HPDE6-E6E7 (cell line): ENCODE measurements around the gene FAM168A.

ENCODE experiments used
- DNase-seq: peaks from one replicate; pipeline ENCODE4 v3.0.0; 2011; ENCODE audit warnings: missing footprints; ENCODE audit errors: extremely low spot score

The FAM168A gene

DNA sequence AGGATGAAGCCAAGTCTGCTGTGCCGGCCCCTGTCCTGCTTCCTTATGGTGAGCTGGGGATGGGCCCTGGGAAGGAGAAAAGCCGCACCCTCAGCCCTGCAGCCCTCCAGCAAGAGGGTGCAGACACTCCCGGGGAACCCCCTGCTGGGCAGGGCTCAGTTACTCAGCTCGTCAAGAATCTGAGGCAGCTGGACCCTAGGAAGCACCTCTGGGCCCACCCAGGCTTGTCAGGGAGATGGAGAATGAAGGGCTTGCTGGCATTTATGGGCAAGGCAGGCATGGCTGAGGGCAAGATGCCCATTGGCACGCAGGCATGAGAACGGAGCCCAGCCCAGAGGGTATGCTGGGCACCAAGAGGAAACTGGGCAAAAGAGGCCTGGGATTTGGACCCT, 208.8 kb downstream of the FAM168A start:
- DNase-seq, result no peak

DNA sequence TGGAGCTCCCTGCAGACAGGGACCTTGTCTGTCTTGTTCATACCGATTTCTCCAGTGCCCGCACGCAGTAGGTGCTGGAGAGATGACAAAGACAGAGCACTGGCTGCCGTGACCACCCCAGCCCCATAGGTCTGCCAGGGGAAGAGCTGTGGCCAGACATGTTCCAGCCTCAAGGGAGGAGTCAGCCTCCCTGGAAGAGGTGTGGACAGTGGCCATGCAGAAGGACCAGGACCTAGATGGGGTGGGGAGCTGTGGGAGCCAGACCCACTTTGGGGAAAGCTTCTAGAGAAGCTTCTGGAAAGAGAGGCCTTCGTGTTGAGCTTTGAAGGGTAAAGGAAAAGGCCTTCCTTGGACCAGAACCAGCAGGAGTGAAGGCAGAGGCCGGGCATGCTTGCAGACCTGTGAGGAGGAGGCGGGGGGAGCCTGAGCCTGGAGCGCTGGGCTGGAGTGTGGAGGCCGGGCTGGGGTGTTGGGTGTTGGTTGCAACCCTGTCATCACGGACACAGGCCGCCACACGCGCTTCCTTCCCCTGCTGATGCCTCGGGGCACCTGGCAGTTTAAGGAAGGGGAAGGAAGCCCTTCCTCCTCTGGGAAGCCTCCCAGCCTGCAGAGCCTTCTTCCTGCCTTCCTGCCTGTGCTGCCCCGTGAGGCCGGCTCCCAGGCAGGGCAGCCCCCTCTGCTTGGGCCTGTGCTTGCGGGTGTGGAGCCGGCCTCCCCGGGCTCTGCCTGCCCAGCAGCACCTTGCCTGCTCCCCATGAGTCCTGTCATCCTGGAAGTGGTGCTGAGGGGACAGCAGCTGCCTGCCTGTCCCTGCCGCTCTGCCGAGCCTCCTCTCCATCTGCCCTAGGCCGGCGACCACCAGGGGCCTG, 209.4 kb downstream of the FAM168A start:
- peak; percentile 74 for DNase-seq

DNA sequence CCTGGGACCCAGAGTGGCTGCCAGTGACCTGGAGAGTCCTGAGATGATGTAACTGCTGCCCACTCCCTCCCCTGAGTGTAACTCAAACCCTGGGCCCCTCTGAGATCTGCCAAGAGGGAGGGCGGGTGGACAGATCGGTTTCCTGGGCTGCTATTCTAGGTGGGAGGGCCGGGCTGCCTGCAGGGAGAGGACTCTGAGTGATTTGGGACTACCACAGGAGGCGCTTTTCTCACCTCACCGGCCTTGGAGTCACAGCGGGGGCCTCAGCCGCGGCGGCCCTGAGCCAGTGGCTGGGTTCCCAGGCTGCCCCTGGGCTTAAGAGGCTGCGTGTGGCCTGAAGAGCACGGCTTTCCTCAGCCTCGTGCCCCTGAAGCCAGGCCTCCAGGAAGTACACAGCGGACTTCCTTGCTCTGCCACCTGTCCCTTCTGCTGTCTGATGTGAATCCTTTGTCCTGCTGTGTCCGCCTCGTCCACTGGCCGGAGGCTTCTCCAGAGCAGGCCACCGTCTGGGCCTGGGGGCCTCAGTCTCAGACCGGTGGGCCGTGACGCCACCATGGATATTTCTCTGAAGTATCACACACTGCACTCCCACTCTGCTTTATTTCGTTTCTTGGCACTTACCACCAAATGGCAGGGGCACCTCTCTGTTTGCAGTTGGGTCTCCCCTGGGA, 210.2 kb downstream of the FAM168A start:
- no peak for DNase-seq

DNA sequence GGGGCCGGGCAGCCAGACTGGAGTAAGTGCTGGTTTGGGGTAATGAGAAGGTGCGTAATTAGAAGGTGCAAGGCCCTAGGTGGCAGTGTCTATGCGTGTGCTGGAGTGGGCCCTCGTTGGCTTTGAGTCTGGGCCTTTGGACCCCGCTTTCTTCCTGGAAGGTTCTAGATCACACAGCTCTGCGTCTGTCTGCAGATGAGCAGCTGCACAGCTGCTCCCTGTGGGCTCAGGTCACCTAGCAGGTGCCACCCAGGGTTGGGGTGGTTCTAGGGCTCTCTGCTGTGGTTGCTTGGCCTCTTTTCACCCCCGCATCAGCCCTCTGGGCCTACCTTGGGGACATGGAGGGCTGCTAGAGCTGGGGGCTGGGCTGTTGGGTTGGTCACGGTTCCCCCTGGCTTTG, 211.4 kb downstream of the FAM168A start:
- no peak for DNase-seq

DNA sequence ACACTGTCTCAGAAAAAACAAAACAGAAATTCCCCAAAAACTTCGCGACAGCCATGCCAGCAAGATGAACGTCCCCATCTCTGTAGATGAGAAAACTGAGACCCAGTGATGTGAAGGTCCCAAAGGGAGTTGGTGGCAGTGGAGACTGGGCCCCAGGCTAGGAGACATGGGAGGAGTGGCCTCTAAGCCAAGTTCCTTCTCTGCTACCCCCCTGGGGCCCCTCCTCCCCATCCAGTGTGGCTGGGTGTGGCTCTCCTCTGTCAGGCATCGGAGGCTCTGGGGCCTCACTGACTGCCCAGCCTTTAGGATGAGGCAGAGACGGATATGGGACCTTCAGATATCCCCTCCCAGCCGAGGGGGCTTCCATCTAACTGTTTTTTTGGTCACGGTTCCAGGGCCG, 211.9 kb downstream of the FAM168A start:
- no peak for DNase-seq

DNA sequence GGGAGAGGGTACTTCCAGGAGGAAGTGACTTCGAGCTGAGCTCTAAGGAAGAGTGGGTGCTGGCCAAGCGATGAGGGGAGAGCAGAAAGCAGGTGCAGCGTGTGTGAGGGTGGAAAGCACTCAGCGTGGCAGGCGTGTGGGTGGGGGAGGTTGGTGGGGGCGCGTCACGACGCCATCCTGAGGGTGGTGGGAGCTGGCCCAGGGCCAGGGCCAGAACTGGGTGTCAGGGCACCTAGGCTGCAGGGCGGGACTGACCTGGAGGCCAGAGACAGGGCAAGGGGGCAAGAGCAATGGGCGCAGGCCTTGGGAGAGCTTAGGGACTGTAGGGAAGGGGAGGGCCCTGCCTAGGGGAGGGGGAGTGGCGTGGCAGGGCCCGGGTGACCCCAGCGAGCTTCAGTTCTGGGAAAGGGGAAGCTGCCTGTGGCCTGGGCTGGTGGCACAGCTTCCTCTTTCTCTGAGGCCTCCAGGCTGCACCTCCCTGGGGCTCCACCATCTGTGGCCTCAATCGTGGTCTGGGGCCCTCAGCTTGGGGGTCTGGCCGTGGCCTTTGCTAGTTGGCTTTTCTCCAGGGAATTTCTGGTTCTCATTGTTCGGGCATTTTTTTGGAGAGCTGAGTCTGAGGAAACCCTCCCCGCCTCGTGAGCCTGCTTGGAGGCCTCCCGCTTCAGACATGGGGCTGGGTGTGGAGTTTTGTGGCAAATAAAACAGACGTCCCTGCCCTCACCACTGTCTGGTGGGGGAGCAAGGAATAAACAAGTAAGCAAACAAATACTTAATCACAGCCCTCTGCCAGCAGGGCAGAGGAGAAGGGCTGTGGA, 212.8 kb downstream of the FAM168A start:
- no peak for DNase-seq

DNA sequence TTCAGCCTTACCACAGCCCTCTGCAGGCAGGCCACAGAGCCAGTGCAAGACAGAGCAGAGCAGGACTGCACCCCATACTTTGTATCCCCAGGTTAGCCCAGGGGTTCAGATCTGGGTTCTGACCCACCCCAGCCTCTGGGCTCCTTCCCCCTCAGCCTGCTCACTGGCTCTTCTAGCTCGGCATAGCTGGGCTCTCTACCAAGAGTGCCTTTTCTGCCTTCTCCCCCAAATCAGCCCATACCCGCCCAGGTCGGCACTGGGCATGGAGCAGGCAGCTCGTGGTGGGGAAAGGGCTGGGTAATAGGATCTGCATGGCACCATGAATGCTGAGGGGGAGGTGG, 213.4 kb downstream of the FAM168A start:
- no peak for DNase-seq

DNA sequence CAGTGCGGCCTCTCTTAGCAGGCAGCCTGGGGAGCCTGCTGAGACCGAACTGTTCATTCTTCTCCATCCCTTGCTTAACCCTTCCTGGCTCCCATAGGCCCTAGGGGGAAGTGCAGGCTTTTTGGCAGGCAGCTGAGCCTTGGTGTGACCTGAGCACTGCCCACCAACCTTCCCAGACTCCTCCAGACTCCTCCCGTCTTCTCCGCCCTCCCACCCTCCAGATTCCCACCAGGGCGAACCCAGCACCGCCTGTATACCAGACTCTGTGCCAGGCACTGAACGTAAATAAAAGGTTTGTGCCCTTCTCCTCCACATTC, 213.8 kb downstream of the FAM168A start:
- DNase-seq, result no peak

DNA sequence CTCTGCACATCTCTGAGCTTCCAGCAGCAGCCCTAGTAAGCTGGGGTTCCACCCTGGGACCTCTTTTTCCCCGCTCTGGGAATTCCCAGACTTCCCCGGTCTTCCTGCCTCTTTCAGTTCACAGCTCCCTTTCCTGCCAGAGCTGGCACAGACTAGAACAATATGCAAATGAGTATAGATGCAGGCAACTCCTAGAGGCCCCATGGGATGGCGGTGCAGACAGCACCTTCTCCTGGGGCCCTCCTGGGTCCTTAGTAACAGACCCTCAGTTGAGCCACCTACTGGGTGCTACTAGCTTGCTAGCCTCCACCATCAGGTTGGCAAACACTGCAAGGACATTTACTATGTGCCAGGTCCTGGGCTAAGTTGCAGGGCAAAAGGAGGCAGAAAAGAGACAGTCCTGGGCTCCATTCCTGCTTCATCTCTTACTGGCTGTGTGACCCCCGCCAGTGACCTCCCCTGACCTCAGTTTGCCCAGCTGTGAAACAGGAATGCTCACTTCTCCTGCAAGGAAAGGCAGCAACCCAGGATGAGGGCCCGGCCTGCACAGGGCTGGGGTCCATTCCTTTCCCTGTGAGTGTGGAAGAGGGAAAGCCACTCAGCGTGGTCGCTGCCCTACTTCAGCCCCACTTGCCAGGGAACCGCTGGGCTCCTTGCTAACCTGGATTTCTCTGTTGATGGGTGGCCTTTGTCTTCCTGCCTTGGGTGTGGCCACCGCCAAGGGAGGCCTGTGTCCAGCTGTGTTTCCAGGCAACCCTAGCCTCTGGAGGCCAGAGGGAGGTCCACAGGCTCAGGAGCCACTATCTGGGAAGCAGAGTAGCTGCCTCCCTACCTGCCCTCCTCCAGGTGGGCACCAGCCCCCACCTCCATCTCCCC, 214.4 kb downstream of the FAM168A start:
- DNase-seq, result no peak

DNA sequence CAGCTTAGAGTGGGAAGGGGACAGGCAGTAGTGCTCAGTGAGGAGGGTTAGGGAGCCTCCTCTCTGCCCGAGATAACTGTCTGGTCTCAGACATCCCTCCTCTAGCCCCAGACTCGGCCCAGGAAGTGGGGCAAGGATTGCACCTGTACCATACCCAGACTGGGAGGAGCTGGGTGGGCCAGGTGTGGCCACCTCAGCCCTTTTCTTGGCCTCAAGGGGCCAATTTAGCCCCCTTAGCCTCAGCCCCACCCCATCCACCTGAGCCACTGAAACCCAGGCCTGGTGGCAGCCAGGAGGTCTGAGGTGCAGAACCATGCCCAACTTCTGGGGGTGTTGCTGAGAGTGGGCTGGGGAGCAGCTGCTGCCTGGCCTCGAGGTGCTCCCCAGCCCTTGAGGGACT, 215.2 kb downstream of the FAM168A start:
- DNase-seq, result no peak

DNA sequence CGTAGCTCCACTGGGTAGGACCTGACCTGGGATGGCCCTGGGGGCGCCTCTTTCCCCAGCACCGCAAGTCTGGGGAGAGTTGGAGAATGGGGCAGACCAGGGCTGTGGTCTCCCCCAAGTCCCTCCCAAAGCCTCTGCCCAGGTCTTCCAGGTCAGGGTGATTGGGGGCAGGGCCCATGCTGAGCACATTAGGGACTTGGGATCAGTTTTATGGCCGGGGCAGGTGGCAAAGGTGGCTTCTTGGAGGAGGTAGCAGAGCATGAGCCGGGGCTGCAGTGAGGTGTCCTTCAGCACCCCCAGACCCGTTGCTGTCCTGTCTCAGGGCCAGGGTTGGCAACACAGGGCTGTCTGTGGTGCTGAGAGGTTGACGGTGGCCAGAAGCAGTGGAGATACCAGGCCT, 215.7 kb downstream of the FAM168A start:
- no peak for DNase-seq

DNA sequence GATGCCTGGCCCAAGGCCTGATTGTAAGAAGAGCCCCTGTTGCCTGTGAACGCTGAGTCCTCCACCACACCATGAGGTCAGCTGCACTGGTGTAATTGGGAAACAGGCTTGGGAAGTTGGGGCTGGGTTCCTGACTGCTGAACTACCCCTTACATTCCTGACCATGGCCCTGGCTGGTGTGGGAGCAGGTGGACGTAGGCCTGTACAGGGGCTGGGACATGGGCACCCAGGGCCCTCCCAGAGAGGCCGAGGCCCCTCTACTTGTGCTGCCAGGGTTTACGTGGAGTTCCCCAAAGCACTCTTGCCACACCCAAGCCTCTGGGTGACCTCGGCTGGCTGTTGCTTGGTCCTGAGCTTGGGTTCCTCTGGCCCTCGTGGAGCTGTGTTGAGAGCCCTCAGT, 216.3 kb downstream of the FAM168A start:
- no peak for DNase-seq

DNA sequence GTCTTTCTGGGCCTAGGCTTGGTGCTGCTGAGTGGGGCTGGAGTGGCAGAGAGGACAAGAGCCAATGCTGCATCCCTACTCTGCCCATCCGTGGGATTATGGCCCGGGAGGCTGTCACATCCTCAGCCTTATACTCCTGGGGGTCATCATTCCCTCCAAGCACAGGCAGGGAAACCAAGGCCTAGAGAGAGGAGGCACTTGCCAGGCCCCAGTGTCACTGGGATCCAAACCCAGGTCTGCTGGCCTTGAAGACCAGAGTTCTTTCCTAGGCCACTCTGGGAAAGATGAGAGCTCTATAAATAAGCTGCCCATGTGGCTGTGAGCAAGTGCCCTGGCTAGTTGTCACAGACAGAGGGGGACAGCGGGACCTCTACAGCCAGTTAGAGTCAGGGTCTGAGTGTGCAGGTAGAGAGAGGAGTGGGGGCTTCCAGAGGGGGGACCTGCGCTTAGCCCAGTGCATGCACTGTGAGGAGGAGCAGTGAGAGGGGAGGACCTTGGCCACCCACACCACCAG, 217.0 kb downstream of the FAM168A start:
- no peak for DNase-seq

DNA sequence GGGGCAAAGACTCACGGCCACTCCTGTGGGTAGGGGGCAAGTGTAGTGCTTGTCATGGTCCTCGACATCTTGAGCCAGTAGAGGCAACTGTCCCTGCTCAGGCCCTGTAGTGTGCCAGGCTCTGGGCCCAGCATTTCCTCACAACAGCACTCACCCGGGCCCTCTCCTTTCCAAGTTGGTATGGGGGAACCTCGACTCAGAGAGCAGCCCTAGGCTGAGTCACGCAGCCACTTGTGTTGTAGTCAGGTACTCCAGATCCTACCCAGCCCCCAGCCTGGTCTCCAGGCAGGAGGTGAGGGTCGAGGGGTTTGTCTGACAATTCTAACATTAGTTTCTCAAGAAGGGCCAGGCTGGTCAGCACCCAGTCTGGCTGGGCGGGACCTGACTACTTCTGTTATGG, 217.6 kb downstream of the FAM168A start:
- no peak for DNase-seq

DNA sequence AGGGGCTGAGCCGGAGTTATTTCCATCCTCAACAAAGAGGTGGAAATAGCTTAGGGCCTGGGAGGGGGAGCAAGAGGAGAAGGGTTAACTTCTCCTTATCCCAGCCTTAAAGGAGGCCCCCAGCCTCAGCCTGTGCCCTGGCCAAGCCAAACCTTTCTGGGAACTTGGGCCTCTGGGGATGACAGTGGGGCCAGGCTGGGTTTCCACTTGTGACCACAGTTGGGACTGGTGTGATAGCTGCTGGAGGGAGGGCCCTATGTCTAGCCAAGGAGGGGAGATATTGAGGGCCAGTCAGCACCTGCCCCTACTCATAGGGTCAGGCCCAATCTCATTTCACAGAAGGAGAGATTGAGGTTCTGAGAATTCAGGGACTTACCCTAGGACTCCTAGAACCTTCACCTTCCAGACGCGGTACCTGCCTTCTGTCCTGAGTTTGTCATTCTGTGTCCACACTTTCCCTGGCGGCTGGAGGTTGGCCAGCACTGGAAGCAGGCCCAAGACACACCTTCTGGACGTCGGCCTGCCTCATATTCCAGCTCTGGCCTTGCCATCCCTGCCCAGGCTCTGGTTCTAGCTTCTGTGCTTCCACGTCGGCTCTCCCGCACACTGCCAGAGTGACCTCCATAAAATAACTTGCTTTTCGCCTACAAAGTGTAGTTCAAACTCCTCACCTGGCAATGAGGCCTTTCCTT, 218.6 kb downstream of the FAM168A start:
- DNase-seq, result no peak

DNA sequence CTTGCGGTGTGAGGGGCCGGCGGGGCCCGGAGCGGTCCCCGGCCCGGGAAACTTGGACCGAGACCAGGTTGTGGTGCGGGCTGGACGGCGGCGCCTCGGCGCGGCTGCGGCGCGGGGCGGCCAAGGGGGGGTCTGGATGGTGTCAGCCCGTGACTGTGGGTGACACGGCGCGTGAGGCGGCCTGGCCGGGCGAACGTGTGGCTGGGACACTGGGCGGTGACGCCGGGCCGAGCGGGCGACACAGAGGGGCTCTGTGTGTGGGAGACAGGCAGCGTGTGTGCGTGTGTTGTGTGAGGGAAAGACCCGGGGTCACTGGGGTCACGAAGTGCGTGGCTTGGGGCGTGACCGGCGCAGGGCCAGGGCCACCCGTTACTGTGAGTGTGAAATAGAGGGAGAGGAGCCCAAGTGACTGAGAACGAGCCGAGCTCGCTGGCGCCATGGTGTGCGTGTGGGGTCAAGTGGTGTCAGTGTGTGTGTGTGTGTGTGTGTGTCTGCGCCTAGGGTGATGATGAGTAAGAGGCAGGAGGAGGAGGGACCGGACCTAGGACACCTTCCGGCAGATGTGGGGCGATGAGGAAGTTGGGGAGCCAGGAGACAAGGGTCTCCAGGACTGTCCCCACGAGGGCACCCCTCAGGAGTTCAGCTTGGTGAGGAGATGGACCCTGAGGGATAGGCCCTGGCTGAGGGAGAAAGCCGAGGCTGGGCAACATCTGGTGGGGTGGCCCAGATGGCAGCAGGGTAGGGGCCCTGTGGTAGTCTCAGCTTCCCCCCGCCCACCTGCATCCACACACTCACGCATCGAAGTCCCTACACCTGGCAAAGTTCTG, 220.9 kb downstream of the FAM168A start:
- DNase-seq, result peak; percentile 74

DNA sequence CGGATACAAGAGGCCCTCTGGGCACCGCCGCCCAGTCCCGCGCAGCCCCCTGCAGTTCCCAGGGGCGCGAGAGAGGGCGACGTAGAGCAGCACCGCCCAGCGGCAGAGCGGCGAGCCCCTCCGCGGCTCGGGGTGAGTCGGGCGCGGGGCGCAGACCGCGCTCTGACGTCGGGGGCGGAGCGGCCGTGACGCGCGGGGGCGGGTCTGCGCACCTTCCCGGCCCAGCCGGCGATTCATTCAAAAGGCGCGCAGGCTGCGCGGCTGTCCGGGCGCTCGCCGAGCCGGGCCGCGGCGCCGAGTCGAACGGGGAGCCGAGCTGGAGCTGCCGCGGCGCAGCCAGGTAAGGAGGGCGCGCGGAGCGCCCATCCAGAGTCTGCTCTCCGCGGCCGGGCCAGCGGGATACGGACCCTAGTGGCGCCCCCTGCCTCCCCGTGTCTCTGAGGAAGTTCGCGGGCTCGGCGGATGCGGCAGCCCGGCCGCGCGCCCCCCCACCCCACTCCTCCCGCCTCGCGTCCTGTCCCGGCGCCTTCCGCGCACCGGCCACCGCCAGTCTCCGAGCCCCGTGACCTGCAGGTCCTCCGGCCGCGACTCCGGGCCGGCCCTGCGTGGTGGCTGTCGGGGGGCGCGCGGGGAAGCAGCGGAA, 221.6 kb downstream of the FAM168A start, which contains the start of gene RELT:
Gene RELT, plus strand, starts transcription at position 240 of the 643 bp plus-strand sequence. CDS start 12,738 bp downstream, outside the sequence.
- peak; percentile 95 for DNase-seq

DNA sequence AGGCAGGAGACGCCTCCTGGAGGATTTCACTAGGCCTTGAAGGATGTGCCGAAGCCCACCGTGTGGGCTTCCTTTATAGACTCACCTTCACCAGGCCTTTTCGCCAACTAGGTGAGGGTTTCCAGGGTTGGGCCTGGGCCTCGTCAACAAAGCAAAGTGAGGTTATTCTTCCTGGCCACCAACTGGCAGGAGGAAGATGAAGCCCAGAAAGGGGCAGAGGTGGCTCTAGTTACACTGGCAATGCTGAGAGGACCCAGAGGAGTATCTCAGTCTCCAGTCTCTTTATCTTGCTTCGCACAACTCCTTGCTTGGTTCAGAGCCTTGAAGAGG, 222.1 kb downstream of the FAM168A start:
- DNase-seq, result no peak

DNA sequence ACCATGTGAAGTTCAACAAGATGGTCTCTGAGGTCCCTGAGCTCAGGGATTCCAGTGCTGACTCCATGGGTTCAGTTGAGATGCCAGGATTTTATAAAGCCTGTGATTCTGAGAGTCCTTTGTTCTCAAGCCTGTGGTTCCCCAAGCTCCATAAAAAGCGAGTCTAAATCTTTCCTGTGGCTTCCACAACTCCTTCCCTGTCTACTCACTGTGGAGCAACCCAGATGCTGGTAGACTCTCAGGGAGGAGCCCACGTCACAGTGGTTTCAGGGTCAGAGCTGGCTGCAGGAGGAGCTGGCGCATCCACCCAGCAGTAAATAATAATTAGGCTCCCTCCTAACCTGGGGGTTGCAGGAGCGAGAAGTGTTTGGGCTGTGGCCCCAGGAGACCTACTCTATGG, 223.8 kb downstream of the FAM168A start:
- DNase-seq, result no peak
